ENCODE results near the gene TATDN2.

- no peak for TF ChIP-seq POLR2A (IDR thresholded peaks at IDR 0.05; ENCODE audit: low read depth, low read length)
- TF ChIP-seq POLR2AphosphoS5 (IDR thresholded peaks at IDR 0.05; ENCODE audit: insufficient read depth, low read depth, low read length), result no peak
- no peak for TF ChIP-seq CTCF (IDR thresholded peaks at IDR 0.05; ENCODE audit: extremely low read depth in 1 of 2, insufficient read depth in 1 of 2, low read depth in 1 of 2, low read length in 2 of 2)
These were observed 30.2 kb downstream of the TATDN2 start for GRCh38 chr3:10278501-10278900.
